HG03342 (cell line): ENCODE data around the gene ALDH4A1.

Experiments used
- ATAC-seq: cut with Tn5 transposase; IDR thresholded peaks from one replicate; pipeline ENCODE4 v1.9.1; 2021; ENCODE audit warnings: mild to moderate bottlenecking, moderate library complexity; ENCODE audit not compliant: unreplicated experiment

The ALDH4A1 gene

DNA sequence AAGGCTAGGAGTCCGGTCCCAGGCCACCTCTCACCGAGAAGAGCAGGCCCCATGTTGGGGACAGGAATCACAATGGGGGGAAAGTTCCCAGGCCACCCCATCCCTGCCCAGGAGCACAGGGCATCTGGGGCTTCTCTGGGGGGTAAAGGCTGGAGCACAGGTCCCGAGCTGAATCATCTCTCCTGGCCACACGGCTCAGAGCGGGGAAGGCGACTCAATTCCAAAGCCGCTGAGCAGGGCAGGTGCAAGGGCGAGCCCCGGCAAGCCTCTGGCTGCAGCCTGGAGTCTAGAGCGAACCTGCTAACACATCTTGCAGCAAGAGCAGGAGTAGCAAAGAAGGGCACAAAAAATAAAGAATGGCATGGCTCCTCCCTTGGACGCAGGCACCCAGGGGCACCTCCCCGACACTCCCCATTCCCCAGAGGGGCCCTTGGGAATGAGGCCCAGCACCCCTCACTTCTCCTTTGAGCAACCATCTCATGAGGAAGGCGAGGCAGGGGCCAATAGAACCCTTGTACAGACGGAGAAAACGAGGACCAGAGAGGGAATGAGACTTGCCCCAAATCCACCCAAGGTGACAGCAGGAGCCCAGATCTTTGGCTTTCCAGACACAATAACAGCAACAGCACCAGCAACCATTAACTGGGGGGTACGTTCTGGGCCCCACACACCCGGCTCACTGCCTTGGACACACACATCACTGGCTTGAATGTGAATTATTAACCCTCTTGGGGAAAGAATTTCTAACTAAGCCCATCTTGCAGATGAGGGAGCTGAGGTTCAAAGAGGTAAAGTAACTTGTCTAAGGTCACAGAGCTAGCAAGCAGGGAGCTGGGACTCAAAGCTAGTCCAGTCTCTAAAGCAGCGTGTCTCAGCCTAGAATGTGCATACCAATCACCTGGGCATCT lies 20.7 kb upstream of the ALDH4A1 start:
- ATAC-seq, result no peak

DNA sequence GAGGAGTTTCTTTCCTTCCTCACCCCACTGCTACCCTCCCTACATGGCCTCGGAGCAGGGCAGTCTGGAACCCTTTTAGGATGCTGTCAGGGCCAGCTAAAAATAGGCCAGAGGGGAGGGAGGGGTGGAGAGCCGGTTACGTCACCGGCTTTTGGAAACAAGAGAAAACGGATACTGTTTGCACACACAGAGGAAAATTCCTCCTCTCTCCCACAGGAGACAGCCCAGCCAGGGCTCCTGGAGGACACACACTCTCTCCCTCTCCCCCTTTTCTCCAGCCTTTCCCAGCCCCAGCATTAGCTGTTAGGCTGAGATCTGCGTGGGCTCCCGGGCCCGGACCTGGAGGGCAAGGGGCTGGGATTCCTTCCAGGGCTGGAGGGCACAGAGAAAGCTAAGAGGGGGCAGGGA lies 20.0 kb upstream of the ALDH4A1 start:
- ATAC-seq, result no peak

DNA sequence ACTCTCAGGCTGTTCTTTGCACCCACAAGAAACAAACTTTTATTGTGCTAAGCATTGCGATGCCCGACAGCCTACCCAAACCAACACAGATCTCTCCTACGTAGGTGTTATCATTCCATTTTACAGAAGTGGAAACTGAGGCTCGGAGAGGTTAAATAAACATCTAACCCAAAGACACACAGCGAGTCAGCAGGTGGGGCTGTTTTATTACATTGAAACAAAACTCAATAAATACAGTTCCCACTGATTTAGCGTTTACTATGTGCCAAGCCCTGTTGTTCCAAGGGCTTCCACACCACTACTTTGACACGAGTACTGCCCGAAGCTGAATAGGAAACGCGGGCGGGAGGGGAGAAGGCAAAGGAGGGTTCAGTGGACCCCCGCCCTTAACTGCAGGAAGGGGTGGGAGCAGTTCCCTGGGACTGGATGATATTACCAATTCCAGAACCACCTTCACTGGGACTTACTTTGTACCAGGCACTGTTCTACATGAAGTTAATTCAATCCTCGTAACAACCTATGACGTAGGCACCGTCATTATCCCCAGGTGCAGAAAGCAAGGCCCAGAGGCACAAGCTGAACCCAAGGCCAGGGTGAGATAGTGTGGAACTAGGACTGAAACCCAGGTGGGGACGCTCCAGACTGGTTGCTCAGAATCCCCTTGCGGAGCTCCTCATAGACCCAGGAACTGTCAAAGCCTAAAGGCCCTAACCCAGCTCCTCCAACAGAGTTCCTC lies 19.3 kb upstream of the ALDH4A1 start:
- ATAC-seq, result no peak

DNA sequence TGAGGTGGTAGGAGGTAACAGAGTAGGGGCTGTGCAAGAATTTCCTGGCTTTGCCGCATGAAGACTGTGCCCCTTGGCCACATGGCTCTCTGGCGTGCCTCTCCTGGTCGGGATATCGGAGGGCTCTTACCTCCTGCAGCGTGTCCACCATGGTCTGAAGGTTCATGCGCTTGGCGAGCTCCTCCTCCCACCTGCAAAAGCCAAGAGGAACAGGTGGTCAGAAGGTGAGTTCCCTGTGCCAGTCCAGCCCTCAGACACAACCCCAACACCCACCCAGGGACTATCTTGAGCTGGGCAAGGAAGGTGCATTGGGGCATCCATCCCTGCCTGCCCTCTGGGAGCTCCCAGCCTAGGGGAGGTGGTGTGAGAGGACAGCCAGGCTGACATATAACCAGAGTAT lies 18.6 kb upstream of the ALDH4A1 start:
- ATAC-seq, result no peak

DNA sequence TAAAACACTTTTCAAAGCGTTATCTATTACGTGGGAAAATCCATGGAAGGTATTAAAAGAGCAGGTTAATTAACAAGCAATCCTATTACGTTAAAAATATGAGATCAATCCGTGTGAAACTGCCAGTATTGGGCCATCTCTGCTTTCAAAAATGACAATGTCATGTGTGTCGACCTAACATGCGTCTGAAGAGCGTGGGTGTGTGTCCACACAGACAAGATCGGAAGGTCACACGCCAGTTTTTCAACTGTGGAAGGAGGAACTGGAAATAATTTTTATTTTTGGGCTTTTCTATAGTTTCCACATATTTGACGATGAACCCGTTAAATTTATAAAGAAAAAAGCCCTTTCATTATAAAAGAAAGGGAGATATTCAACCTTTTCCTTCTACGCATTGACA lies 17.6 kb upstream of the ALDH4A1 start:
- no peak for ATAC-seq

DNA sequence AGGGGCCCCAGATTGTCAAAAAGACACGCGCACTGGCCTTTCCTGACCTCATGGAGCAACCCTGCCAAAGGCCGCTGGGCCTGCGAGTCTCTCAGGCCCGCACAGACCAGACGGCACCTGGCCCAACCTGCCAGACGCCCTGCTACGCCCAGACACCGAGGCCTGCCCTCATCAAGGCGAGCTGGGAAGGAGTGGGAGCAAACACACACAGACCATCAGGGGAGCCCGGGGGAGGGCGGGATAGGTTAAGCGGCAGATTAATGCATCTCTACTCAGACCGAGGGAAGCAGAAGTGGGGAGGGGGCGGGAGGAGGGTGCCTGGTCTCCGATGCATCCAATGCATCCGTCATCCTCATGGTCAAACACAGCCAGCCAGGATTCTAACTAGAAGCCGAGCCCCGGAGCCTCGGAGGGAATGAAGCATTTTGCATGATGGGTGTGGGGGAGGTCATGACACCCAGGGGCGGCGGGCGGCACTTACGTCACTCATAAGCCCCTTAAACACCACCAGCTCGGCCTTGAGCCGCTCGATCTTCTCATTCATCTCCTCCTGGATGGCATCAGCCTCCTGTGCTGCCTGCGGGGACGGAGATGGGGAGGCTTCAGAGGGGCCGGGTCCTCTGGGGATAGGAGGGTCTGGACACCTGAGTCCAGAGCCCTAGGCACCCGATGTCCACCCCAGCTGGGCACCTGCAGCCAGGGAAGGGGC lies 17.0 kb upstream of the ALDH4A1 start:
- ATAC-seq, result no peak

DNA sequence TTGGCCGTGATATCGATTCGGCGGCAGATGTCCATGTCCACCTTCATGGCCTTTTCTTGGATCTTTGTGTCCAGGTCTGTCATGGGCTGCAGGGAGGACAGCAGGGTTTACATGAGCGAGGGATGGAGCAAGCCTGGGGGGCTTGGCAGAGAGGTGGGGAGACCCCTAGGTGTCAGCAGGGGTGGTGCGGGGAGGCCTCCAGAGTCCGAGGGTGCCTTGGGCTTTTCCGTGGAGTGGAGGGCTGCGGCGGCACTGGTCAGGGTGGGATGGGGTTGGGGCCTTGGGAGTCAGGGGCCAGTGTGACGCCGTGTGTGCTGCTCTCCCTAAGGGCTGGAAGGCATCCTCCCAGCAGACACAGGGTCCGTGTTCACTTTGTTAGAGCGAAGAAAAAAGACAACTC lies 16.1 kb upstream of the ALDH4A1 start:
- no peak for ATAC-seq

DNA sequence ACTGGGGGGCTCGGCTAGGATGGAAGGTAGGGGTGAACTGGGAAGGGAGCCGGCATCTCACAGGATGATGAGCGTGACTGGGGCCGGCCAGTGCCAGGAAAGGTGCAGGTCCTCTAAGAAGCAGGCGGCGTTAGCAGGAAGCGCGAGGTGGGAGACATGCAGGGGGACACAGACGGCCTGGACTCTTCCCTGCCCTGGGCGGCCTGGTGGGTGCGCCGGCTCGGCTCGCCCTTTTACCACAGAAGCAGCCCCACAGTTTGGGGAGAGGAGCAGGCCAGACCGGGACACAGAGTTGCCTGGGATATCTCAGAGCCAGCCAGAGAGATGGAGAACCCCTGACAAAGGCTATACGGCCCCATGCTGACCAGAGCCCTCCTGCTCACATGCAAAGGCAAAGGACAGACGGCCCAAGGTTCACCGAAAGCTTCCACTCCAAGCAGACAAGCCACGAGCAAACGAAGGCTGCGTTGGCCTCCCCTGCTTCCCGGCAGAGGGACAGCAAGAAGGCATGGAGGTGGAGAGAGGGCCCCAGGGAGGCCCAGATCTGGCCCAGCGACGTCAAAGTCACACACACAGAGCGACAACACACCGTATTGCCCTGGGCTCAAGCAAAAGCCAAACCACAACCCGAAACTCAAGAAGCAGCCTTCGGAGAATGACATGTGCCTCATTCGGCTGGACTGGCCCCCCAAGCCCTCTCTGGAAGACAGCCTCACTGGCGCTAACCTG lies 14.9 kb upstream of the ALDH4A1 start:
- no peak for ATAC-seq

DNA sequence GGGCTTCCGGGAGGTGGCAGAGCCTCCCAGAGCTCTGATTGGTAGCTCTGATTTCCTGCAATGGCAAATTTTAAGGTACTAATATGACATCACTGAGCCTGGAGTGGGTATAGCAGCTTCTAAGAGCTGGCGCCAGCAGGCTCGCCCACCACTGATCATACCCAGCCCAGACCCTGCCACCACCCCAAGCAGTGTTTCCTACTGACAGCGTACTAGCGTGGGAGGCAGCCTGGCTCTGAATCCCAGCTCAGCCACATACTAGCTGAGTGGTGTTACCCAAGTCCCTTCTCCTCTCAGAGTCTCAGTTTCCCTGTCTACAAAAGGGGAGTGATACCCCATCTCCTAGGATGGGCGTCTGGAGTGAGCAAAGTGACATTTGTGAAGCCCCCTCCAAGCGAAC lies 13.0 kb upstream of the ALDH4A1 start:
- ATAC-seq, result no peak

DNA sequence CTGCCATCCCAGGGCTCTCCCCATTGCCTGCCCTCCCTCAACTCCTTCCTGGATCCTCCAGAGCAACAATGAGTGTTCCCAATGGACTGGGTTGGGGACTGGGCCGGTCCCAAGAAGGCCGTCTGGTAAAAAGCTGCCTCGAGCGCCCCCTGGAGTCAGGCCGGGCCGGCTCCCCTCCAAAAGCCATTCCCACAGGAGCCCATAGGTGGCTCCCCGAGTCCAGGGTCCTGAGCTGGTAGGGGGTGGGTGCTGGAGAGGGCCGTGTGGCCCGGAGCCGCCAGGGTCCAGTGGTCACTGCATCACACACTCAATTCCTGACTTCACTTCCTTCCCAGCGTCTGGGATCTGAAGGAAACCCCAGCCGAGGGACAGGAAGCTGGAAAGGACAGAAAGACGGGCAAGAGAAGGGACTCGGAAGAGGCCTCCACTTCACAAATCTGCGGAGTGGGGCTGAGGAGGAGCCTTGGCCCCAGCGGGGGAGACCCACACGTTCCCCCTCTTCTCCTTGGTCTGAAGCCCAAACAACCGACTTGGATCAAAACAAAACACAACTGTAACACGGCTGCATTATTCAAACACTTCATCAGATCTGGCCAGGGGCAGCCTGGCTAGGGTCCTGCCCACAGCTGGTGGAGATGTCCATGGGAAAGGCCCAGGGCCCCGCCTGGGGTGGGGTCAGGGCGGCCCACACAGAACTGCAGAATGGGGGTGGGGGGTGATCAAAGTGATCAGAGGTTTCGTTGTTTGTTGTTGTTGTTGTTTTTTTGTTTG lies 10.9 kb upstream of the ALDH4A1 start:
- ATAC-seq, result peak; percentile 62

DNA sequence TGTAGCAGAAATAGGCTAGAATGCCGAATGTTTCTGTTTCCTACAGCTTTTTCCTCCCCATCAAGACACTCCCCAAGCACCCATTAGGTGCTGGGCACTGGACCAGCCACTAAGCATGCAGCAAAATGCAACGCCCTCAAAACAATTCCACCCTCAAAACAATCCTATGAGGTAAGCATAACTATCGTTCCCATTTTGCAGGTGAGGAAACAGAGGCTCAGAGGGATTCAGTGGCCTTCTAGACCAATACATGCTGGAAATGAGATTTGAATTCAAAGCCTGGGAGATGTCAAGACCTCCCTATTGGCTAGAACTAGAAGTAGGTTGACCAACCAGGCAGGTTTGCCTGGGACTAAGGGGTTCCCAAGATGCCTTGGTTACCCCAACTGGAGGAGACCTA lies 10.2 kb upstream of the ALDH4A1 start:
- ATAC-seq, result no peak

DNA sequence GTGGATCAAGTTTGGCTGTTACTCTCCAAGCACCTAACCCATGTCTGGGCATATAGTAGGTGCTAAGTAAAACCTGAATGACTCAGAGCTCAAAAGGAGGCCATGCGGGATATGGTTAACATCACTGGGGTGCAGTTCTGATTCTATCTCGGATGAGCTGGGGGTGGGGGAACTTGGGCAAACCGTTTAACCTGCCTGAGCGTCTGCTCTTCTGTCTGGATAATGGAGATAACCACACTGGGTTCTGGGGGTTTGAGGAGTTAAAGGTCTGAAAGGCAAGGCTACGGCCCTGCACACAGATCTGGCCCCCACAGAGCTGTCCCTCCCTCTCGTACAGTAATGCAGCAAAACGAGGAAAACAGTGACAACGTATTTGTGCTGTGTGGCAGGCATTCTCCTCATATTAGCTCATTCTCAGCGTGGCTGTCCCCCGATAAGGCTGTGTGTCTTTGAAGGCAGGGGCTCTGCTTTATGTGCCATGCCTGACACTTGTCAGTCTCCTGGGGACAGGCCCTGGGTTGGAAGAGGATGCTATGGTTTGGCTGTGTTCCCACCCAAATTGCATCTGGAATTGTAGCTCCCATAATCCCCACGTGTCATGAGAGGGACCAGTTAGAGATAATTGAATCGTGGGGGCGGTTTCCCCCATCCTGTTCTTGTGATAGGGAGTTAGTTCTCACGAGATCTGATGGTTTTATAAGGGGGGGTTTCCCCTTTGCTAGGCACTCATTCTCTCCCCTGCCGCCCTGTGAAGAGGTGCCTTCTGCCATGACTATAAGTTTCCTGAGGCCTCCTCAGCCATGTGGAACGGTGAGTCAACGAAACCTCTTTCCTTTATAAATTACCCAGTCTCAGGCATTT lies 6.8 kb upstream of the ALDH4A1 start:
- ATAC-seq, result no peak

DNA sequence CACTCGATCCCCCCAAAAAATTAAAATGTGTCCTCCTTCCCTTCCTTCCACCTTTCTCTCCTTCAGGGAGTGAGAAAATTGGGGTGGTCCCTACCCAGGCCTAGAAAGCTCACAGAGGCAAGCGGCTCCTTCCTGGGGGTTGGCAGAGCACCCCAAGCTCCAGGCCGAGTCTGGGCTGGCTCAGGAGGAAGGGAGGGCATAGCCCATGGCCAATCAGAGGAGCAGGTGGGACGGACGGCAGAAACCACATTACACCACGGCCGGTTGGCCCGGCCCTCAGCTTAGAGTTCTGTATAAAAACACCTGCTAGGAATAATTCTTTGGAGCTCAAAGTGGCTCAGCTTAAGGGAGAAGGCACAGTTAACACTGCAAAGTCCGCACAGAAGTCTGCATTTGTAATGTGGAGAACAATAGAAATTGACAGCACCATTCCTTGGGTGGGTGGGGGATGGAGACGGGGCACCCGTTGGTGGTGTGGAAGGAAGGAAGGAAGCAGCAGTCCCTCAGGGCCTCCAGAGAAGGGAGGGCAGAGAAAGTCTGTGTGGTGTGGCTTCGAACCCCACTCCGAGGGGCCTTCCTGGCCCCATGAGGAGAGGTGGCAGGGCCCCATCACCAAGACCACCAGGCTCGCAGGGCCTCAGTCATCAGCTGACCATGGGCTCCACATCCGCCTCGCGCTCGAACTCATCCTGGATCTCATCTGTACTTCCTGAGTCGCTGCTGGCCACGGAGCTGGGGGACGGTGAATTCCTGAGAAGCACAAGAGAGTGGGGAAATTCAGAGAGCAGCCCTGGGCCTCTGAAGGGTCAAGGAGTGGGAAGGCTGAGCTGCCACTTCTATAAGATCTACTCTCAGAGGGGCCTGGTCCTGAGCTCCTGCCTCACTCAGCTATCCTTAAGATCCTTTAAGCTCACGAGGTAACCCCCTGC lies 5.8 kb upstream of the ALDH4A1 start:
- no peak for ATAC-seq

DNA sequence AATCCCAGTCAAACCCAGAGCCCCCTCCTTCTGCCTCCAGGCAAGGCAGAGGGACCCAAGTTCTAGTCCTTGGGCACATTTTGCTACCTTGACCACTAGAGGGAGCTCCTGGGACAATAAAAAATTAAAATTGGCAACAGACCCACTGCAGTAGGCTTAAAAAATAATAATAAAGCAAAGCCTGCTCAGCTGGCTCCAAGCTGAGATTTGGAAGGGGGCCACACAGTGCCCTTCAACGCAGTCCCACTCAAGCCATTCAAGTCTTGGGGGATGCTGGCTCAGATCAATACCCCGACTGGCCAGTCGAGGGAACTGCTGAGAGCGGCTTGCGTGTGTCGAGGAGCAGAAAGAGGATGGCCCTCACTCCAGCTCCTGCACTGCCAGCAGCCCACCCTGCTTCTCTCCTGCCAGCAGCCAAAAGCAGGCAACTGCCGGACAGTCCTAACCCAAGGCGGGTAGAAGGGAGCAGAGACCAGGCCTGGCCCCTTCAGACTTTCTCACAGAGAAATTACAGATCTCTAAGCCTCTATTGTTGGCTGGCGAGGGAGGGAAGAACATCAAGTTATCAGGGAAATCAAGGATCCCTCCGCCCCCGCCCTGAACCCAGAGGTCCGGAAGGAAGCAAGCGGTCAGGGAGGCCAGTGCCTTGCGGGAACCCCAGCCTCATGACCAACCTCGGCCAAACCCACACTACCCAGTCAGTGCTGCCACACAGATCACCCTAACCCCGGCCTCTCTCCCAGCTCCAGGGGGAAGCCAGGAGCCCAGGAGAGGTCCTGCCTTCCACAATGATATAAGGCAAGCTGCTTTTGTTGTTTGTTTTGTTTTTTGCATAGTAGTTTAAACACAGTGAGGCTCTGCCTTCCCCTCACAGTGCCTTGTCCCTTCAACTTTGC lies 4.9 kb upstream of the ALDH4A1 start:
- no peak for ATAC-seq

DNA sequence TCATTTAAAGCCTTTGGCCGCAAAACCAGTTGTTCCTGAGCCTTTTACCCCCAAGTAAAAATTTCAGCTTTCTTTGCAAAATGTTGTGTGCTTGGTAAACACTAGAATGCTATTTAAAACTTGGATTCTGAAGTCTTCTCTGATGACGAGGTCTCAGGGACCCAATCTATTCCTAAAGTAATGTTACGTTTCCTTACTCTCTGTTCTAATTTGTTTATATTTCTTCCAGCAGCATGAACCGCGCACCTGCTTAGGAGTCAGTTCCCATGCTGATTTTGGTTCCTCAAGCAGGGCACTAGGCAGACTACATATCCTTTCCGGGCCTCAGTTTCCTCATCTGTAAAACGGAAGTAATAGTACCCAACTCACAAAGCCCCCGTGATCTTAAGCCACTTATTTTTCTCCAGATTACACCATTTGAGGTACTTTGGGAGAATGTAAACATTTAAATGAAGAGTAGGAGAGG lies 969 bp upstream of the ALDH4A1 start:
- ATAC-seq, result no peak

DNA sequence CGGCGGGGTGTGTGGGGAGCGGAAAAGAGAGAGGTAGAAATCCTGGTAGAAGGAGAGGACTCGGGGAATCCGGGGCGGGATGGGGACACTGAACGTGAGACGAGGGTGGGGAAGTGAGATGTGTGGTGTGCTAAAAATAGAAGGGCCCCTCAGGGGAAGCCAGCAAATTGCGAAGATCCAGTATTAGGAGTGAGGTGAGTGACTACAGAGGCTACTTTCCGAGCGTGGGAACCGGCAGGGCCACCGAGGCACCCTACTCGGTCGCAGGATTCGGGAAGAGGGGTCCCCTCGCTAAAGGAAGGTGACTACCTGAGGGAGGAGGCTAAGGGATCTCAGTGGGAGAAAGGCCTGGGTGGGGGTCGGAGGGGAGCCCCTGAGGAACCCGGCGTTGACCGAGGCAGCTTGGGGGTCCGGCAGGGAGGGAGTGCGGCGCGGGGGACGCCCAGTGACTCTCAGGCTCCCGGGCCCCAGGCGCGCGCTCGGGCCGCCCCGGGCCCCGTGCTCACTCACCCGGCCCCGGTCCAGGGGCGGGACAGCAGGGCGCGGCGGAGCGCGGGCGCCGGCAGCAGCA lies 318 bp downstream of the ALDH4A1 start:
- no peak for ATAC-seq
